ENCODE measurements around the gene ANKS1B. TPM values are rescaled to one million over a fixed set of nuclear protein-coding genes. Genes with fewer than 3 reads are reported as not detected.

ANKS1B gene
- total RNA-seq, 4 donors from 2014 or later: 0.88 to 10.7 (median 4.4) TPM

DNA sequence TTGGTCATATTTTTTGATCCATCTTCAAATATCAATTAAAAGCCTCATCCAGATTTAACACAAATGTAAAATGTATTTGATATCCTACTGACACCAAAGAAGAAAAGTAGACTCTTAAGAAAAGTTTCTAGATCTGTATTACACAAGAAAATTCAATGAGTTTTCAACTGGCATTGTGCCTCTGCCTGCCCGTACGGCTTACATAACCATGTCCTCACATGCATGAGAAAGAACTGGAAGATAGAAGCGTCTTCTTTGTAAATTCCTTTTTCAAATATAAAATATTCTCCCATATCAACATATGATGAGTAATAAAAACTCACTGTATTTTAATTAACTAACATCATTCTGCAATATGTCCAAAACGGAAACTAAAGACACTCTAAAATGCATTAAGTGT is 7.2 kb downstream of the ANKS1B start:
- Histone ChIP-seq H3K27ac (no peak overlapping the region), H3K4me1 (no peaks in the 10 kb centered on the region), H3K36me3 (no peaks in the 10 kb centered on the region), H3K27me3 (no peaks in the 10 kb centered on the region), H3K4me3 (no peak overlapping the region), H3K9me3 (peaks cover 0 to 2% (median 0%) of the 10 kb centered on the region in 4 donors)
- TF ChIP-seq, protein P1, sequence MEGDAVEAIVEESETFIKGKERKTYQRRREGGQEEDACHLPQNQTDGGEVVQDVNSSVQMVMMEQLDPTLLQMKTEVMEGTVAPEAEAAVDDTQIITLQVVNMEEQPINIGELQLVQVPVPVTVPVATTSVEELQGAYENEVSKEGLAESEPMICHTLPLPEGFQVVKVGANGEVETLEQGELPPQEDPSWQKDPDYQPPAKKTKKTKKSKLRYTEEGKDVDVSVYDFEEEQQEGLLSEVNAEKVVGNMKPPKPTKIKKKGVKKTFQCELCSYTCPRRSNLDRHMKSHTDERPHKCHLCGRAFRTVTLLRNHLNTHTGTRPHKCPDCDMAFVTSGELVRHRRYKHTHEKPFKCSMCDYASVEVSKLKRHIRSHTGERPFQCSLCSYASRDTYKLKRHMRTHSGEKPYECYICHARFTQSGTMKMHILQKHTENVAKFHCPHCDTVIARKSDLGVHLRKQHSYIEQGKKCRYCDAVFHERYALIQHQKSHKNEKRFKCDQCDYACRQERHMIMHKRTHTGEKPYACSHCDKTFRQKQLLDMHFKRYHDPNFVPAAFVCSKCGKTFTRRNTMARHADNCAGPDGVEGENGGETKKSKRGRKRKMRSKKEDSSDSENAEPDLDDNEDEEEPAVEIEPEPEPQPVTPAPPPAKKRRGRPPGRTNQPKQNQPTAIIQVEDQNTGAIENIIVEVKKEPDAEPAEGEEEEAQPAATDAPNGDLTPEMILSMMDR (IDR thresholded peaks at IDR 0.05): no peak
- TF ChIP-seq POLR2A (IDR thresholded peaks at IDR 0.05): no peak
- DNase-seq: no peak

DNA sequence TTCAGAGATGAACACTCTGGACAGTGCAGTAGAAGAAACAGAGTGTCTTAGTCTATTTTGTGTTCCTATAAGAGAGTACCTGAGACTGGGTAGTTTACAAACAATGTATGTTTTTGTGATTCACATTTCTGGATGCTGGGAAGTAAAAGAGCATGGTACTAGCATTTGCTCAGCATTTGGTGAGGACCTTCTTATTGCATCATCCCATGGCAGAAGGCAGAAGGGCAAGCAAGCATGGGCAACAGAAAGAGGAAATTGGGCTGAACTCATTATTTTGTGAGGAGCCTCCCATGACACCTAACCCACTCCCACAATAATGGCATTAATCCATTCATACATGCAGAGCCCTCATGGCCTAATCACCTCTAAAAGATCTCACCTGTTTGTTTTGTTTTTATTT is 8.0 kb downstream of the ANKS1B start:
- TF ChIP-seq POLR2A (IDR thresholded peaks at IDR 0.05): no peak
- TF ChIP-seq, protein P1 (IDR thresholded peaks at IDR 0.05): no peak

DNA sequence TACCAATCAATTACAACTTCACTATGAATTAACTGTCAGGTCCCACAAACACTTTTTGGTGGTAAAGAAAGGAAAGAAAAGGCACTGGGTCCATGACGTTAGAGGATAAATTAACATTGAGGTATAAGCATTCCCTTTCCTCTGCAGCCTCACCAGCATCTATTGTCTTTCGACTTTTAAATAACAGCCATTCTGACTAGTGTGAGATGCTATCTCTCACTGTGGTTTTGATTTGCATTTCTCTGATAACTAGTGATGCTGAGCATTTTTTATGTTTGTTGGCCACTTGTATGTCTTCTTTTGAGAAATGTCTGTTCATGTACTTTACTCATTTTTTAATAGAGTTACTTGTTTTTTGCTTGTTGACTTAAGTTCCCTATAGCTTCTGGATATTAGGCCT is 9.4 kb downstream of the ANKS1B start:
- Histone ChIP-seq H3K36me3 (no peaks in the 10 kb centered on the region), H3K27ac (no peak overlapping the region), H3K27me3 (no peaks in the 10 kb centered on the region), H3K4me3 (no peak overlapping the region), H3K4me1 (no peaks in the 10 kb centered on the region), H3K9me3 (peaks cover 0 to 2% (median 0%) of the 10 kb centered on the region in 4 donors)
- no peak for TF ChIP-seq POLR2A (IDR thresholded peaks at IDR 0.05)
- TF ChIP-seq, protein P1 (IDR thresholded peaks at IDR 0.05): no peak
- no peak for DNase-seq

More for the DNA sequence above, 8.0 kb downstream of the ANKS1B start:
- Histone ChIP-seq H3K27me3 (no peaks in the 10 kb centered on the region), H3K36me3 (no peaks in the 10 kb centered on the region), H3K9me3 (peaks cover 0 to 2% (median 0%) of the 10 kb centered on the region in 4 donors), H3K27ac (no peak overlapping the region), H3K4me3 (no peak overlapping the region), H3K4me1 (no peaks in the 10 kb centered on the region)
- no peak for DNase-seq

DNA sequence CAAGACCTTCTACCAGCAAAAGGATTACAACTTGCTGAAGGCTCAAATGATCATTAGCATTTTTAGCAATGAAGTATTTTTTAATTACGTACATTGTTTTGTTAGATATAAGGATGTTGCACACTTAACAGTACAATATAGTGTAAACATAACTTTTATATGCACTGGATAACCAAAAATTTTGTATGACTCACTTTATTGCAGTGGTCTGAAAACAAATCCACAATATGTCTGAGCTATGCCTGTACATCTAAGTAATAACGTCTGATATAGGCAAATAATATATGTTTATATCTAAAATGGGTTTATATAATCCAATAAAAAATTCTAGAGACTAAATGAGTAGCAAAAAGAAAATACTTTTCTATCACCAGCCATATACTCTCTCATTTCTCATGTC is 10.6 kb downstream of the ANKS1B start:
- DNase-seq: no peak
- no peak overlapping the region for H3K4me3 ChIP-seq
- H3K36me3 ChIP-seq: no peaks in the 10 kb centered on the region
- H3K27ac ChIP-seq: no peak overlapping the region
- H3K4me1 ChIP-seq: no peaks in the 10 kb centered on the region
- H3K27me3 ChIP-seq: no peaks in the 10 kb centered on the region
- H3K9me3 ChIP-seq: peaks cover 0 to 2% (median 0%) of the 10 kb centered on the region in 4 donors
- no peak for TF ChIP-seq POLR2A (IDR thresholded peaks at IDR 0.05)
- TF ChIP-seq, protein P1 (IDR thresholded peaks at IDR 0.05): no peak

DNA sequence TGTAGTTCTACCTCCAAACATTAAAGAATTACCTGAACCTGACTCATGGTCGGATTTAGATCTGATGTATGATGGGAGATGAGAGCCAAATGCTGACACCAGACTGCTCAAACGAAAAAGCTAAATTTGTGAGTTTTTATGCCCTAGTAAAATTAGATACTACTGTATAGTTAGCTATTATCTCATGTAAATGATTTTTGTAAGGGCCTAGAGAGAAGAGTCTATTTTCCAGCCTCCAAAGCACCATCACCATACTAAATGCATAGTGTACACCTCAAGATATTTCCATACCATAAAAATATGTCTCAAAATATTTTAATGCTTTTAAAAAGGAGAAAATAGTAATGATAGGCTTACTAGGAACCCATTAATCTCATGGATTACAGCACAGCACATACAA is 18.3 kb downstream of the ANKS1B start:
- Histone ChIP-seq H3K27ac (no peak overlapping the region), H3K4me3 (no peak overlapping the region), H3K36me3 (no peaks in the 10 kb centered on the region), H3K27me3 (no peaks in the 10 kb centered on the region), H3K9me3 (no peaks in the 10 kb centered on the region), H3K4me1 (no peaks in the 10 kb centered on the region)
- TF ChIP-seq POLR2A (IDR thresholded peaks at IDR 0.05): no peak
- TF ChIP-seq, protein P1 (IDR thresholded peaks at IDR 0.05): no peak
- no peak for DNase-seq

DNA sequence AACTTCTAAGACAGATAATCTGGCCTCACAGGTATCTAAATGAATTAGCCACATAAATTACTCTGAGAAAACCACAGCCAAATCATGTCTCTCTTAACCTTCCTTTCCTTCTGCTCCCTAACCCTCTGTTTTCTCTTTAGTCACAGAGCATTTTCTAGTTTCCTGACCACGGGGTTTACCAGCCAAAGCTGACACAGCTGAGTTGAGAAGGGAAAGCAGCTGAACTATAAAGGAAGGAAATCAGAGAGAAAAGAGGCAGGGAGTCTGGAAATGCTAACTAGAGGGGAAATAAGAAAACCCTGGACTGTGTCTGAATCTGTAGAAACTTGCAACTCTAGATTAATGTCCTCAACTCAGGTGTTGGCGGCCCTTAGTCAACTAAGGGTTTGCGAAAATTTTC is 24.4 kb downstream of the ANKS1B start:
- no peak for DNase-seq
- Histone ChIP-seq H3K4me3 (no peak overlapping the region), H3K4me1 (no peaks in the 10 kb centered on the region), H3K9me3 (no peaks in the 10 kb centered on the region), H3K36me3 (no peaks in the 10 kb centered on the region), H3K27me3 (no peaks in the 10 kb centered on the region), H3K27ac (no peak overlapping the region)
- TF ChIP-seq POLR2A (IDR thresholded peaks at IDR 0.05): no peak
- TF ChIP-seq, protein P1 (IDR thresholded peaks at IDR 0.05): no peak

Data from Peyer's patch (tissue), 4 donors.